H9 (cell line): Measurements from ENCODE around the gene SEPTIN12. TPM values are rescaled to one million over a fixed set of nuclear protein-coding genes. Genes with fewer than 3 reads are reported as not detected.

Experiments
- DNase-seq: peaks from one replicate; pipeline ENCODE4 v3.0.0-alpha.2; 2017
- H2AFZ ChIP-seq: one replicate; pipeline ENCODE4 v1.6.1; 2013; ENCODE audit warnings: mild to moderate bottlenecking, low read length, control low read depth, moderate library complexity
- H2AK5ac ChIP-seq: 2 replicates; pipeline ENCODE4 v1.6.1; 2013; ENCODE audit warnings: low read length, control low read depth, mixed read lengths; ENCODE audit not compliant: insufficient read length
- H2BK120ac ChIP-seq: one replicate; pipeline ENCODE4 v1.6.1; 2013; ENCODE audit warnings: low read depth, mild to moderate bottlenecking, low read length, control low read depth, inconsistent platforms; ENCODE audit not compliant: poor library complexity, severe bottlenecking
- H2BK12ac ChIP-seq: 2 replicates; pipeline ENCODE4 v1.6.1; 2013; ENCODE audit warnings: low read length, control low read depth, mixed read lengths, low read depth; ENCODE audit not compliant: insufficient read length
- H2BK15ac ChIP-seq: 2 replicates; pipeline ENCODE4 v1.6.1; 2013; ENCODE audit warnings: low read depth, low read length, control low read depth
- H2BK20ac ChIP-seq: one replicate; pipeline ENCODE4 v1.6.1; 2013; ENCODE audit warnings: low read depth, mild to moderate bottlenecking, low read length, control low read depth, inconsistent platforms; ENCODE audit not compliant: poor library complexity, severe bottlenecking
- H2BK5ac ChIP-seq: 2 replicates; pipeline ENCODE4 v1.6.1; 2013; ENCODE audit warnings: low read length, control low read depth, mixed read lengths; ENCODE audit not compliant: insufficient read length
- H3K14ac ChIP-seq: 2 replicates; pipeline ENCODE4 v1.6.1; 2013; ENCODE audit warnings: low read length, control low read depth; ENCODE audit not compliant: insufficient read depth
- H3K18ac ChIP-seq: 2 replicates; pipeline ENCODE4 v1.6.1; 2013; ENCODE audit warnings: low read depth, mild to moderate bottlenecking, mixed read lengths, low read length, control low read depth; ENCODE audit not compliant: insufficient read length
- H3K23ac ChIP-seq: 2 replicates; pipeline ENCODE4 v1.6.1; 2013; ENCODE audit warnings: low read length, control low read depth, mixed read lengths, low read depth; ENCODE audit not compliant: insufficient read length
- H3K23me2 ChIP-seq: 2 replicates; pipeline ENCODE4 v1.6.1; 2013; ENCODE audit warnings: low read depth, mild to moderate bottlenecking, mixed read lengths, low read length, control low read depth; ENCODE audit not compliant: insufficient read length, poor library complexity, severe bottlenecking
- H3K27ac ChIP-seq: 2 replicates; pipeline ENCODE4 v1.5.1; 2013; ENCODE audit warnings: low read length, control low read depth, mixed read lengths, low read depth; ENCODE audit not compliant: insufficient read length
- H3K27me3 ChIP-seq: 2 replicates; pipeline ENCODE4 v1.6.1; 2013; ENCODE audit warnings: low read length, control low read depth, inconsistent platforms; ENCODE audit not compliant: insufficient read depth
- H3K4ac ChIP-seq: 2 replicates; pipeline ENCODE4 v1.6.1; 2013; ENCODE audit warnings: low read depth, mild to moderate bottlenecking, control low read depth, inconsistent platforms, low read length, moderate library complexity
- H3K4me1 ChIP-seq: 2 replicates; pipeline ENCODE4 v1.6.1; 2013; ENCODE audit warnings: low read length, control low read depth, inconsistent platforms; ENCODE audit not compliant: insufficient read depth
- H3K4me2 ChIP-seq: 2 replicates; pipeline ENCODE4 v1.6.1; 2013; ENCODE audit warnings: low read length, control low read depth, mixed read lengths; ENCODE audit not compliant: insufficient read length, insufficient read depth
- H3K56ac ChIP-seq: 2 replicates; pipeline ENCODE4 v1.6.1; 2013; ENCODE audit warnings: low read depth, mild to moderate bottlenecking, mixed read lengths, low read length, control low read depth; ENCODE audit not compliant: insufficient read length
- H3K79me1 ChIP-seq: 2 replicates; pipeline ENCODE4 v1.6.1; 2013; ENCODE audit warnings: low read depth, mild to moderate bottlenecking, moderate library complexity, low read length, control low read depth, inconsistent platforms; ENCODE audit not compliant: insufficient read depth, poor library complexity, severe bottlenecking
- H3K79me2 ChIP-seq: 2 replicates; pipeline ENCODE4 v1.6.1; 2013; ENCODE audit warnings: low read length, control low read depth, inconsistent platforms; ENCODE audit not compliant: insufficient read depth
- H3K9ac ChIP-seq: 2 replicates; pipeline ENCODE4 v1.6.1; 2013; ENCODE audit warnings: low read length, control low read depth, mixed read lengths; ENCODE audit not compliant: insufficient read length; ENCODE audit errors: extremely low read depth
- H3K9me3 ChIP-seq: one replicate; pipeline ENCODE4 v1.6.1; 2013; ENCODE audit warnings: low read depth, low read length, inconsistent platforms; ENCODE audit not compliant: control insufficient read depth
- H3T11ph ChIP-seq: one replicate; pipeline ENCODE4 v1.6.1; 2013; ENCODE audit warnings: mild to moderate bottlenecking, low read length, control low read depth, inconsistent platforms
- H4K20me1 ChIP-seq: one replicate; pipeline ENCODE4 v1.6.1; 2013; ENCODE audit not compliant: control insufficient read depth, insufficient read length, insufficient read depth
- H4K5ac ChIP-seq: 2 replicates; pipeline ENCODE4 v1.6.1; 2013; ENCODE audit warnings: low read depth, mild to moderate bottlenecking, mixed read lengths, low read length, control low read depth; ENCODE audit not compliant: insufficient read length
- H4K8ac ChIP-seq: replicated peaks from 2 replicates; pipeline ENCODE4 v1.6.1; 2013; ENCODE audit warnings: low read length, control low read depth, mixed read lengths, low read depth; ENCODE audit not compliant: insufficient read length
- H4K91ac ChIP-seq: 2 replicates; pipeline ENCODE4 v1.6.1; 2013; ENCODE audit warnings: low read depth, mild to moderate bottlenecking, moderate library complexity, mixed read lengths, low read length, control low read depth; ENCODE audit not compliant: insufficient read length
- H3K27ac Mint-ChIP-seq, 3 experiments: 2 replicates in 2 of 3; 3 replicates in 1 of 3; pipeline ENCODE4 v1.8.0; 2020 to 2021; ENCODE audit warnings: mixed read lengths in 3 of 3, mild to moderate bottlenecking in 1 of 3, moderate library complexity in 1 of 3
- H3K27me3 Mint-ChIP-seq: 2 replicates; pipeline ENCODE4 v1.8.0; 2021; ENCODE audit warnings: low read depth, mild to moderate bottlenecking, moderate library complexity, mixed read lengths
- H3K36me3 Mint-ChIP-seq, 3 experiments: 2 replicates in 2 of 3; 3 replicates in 1 of 3; pipeline ENCODE4 v1.8.0; 2020 to 2021; ENCODE audit warnings: low read depth in 3 of 3, mixed read lengths in 3 of 3; ENCODE audit not compliant: insufficient read depth in 1 of 3
- H3K4me1 Mint-ChIP-seq, 2 experiments: 2 replicates each; pipeline ENCODE4 v1.8.0; 2020; ENCODE audit warnings: mixed read lengths in 2 of 2
- H3K4me3 Mint-ChIP-seq, 2 experiments: 2 replicates in 1 of 2; 3 replicates in 1 of 2; pipeline ENCODE4 v1.8.0; 2020 to 2021; ENCODE audit warnings: mild to moderate bottlenecking in 2 of 2, mixed read lengths in 2 of 2, moderate library complexity in 1 of 2
- H3K9me3 Mint-ChIP-seq, 2 experiments: 2 replicates in 1 of 2; 3 replicates in 1 of 2; pipeline ENCODE4 v1.8.0; 2020; ENCODE audit warnings: mild to moderate bottlenecking in 2 of 2, mixed read lengths in 2 of 2, moderate library complexity in 1 of 2
- WGBS: extraction: QIAGEN DNeasy Blood & Tissue Kit; methylation state at CpG from one replicate; pipeline ENCODE4 v1.1.7; 2013; ENCODE audit warnings: missing lambda C conversion rate, low lambda C conversion rate, mixed read lengths; ENCODE audit not compliant: insufficient read length; ENCODE audit errors: extremely low coverage; 5-methylcytosine and 5-hydroxymethylcytosine counted together
- total RNA-seq: library from RNA; stranded (reverse); gene quantifications from 2 replicates; pipeline ENCODE4 v1.2.1, GENCODE V29; 2021
- TF ChIP-seq, protein P1 (sequence below): fragments of 200-600 bp; sonication (generic); conservative IDR thresholded peaks from 3 replicates; pipeline ENCODE4 v1.8.0; 2021; ENCODE audit warnings: antibody characterized with exemption, mild to moderate bottlenecking

SEPTIN12 gene
- total RNA-seq, 1 experiment from 2014 or later, result 0.48 TPM

DNA sequence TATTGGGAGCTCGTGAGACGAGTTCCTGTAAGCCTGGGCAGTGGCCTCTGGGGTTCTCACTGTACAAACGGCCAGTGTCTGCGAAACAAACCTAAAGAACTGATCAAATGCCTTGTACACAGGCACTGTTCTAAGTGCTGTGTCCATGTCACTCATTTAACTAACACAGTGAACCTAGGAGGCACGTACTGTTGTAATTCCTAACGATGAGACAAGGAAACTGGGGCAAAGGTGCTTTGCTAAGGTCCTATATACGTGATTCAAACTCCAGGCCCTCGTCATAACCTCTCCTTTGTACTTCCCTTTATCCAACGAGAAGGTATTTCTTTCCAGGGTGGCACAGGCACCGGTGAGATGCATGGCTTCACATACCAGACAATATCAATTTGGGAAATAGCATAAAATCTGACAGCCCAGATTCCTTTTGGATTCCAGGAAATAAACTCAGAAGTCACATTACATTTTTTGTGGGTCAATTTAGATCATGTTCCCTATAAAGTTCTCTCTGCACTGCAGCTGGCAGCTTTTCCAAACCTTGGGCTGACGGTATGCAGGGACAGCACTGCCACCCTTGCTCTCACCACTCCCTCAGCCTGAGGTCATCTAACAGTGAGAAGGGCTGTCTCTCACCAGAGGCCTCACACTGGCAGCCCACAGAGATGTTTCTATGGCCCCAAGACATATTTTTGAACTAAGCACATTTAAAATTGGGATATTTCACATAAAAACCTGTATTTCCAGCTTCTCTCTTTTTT lies 40.6 kb upstream of the SEPTIN12 start:
- WGBS, result no CpG with 5 or more reads among the region's 11 CpGs
- Histone ChIP-seq H2BK12ac (no peak overlapping the region), H3K23me2 (no peaks in the 10 kb centered on the region), H3K27me3 (no peaks in the 10 kb centered on the region), H3K18ac (no peak overlapping the region), H2BK15ac (no peak overlapping the region), H3K56ac (no peak overlapping the region), H3K4me1 (no peaks in the 10 kb centered on the region), H3K9me3 (no peaks in the 10 kb centered on the region), H4K91ac (no peak overlapping the region), H2BK5ac (no peak overlapping the region), H2BK120ac (no peak overlapping the region), H3K4me2 (no peak overlapping the region), H2AFZ (no peak overlapping the region), H3T11ph (no peak overlapping the region), H3K79me1 (no peaks in the 10 kb centered on the region), H4K20me1 (no peaks in the 10 kb centered on the region), H3K9ac (no peak overlapping the region), H3K4ac (no peak overlapping the region), H3K14ac (no peak overlapping the region), H3K79me2 (no peaks in the 10 kb centered on the region), H3K27ac (no peak overlapping the region), H4K5ac (no peak overlapping the region), H2BK20ac (no peak overlapping the region), H3K23ac (no peak overlapping the region), H2AK5ac (no peak overlapping the region), H4K8ac (no peak overlapping the region)
- TF ChIP-seq, protein P1, sequence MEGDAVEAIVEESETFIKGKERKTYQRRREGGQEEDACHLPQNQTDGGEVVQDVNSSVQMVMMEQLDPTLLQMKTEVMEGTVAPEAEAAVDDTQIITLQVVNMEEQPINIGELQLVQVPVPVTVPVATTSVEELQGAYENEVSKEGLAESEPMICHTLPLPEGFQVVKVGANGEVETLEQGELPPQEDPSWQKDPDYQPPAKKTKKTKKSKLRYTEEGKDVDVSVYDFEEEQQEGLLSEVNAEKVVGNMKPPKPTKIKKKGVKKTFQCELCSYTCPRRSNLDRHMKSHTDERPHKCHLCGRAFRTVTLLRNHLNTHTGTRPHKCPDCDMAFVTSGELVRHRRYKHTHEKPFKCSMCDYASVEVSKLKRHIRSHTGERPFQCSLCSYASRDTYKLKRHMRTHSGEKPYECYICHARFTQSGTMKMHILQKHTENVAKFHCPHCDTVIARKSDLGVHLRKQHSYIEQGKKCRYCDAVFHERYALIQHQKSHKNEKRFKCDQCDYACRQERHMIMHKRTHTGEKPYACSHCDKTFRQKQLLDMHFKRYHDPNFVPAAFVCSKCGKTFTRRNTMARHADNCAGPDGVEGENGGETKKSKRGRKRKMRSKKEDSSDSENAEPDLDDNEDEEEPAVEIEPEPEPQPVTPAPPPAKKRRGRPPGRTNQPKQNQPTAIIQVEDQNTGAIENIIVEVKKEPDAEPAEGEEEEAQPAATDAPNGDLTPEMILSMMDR, result no peak
- peaks cover 27 to 84% (median 73%) of the 10 kb centered on the region in 3 experiments; a peak in 6 of 7 replicates for H3K36me3 Mint-ChIP-seq
- H3K27me3 Mint-ChIP-seq, result no peaks in the 10 kb centered on the region
- DNase-seq, result no peak
- no peak overlapping the region for H3K4me3 Mint-ChIP-seq
- H3K4me1 Mint-ChIP-seq, result no peaks in the 10 kb centered on the region
- H3K27ac Mint-ChIP-seq, result no peak overlapping the region
- no peaks in the 10 kb centered on the region for H3K9me3 Mint-ChIP-seq
